Naive thymus-derived CD8-positive, alpha-beta T cell (primary cell): ENCODE results near the gene MRPS26. TPM values are rescaled to one million over a fixed set of nuclear protein-coding genes. Genes with fewer than 3 reads are reported as not detected.
"Not testable (repeated sequence)": the region's sequence is repeated elsewhere in the genome, so short reads cannot be mapped to it uniquely, and the experiment has no call there.

Experiments used
- ATAC-seq, 2 donors: fragments of 150-1000 bp; cut with Tn5 transposase in 1 of 2; sonication (Bioruptor Pico), chemical (Tn5 transposase) in 1 of 2; 1 replicate in 1 of 2; 2 replicates in 1 of 2; pipeline ENCODE4 v1.10.0; 2021; ENCODE audit warnings: mild to moderate bottlenecking in 2 of 2, moderate library complexity in 2 of 2
- POLR2A ChIA-PET: fragments of 350-600 bp; sonication (Branson Sonifier 250); formaldehyde crosslinking; loops from one replicate; lab custom pipeline; 2021; ENCODE audit warnings: antibody characterized with exemption; lab: Charles Lee
- DNase-seq, 10 donors: peaks; one replicate each; pipeline versions ENCODE4 v3.0.0 to v3.0.0-alpha.2; 2020 to 2022
- H3K27ac Mint-ChIP-seq, 10 donors: one replicate each; pipeline ENCODE4 v1.8.0; 2020 to 2022; ENCODE audit warnings: mild to moderate bottlenecking in 10 of 10, mixed read lengths in 10 of 10, moderate library complexity in 4 of 10, inconsistent platforms in 1 of 10
- H3K27me3 Mint-ChIP-seq, 5 donors: one replicate each; pipeline ENCODE4 v1.8.0; 2021 to 2022; ENCODE audit warnings: mixed read lengths in 5 of 5
- H3K36me3 Mint-ChIP-seq, 3 donors: one replicate each; pipeline ENCODE4 v1.8.0; 2020 to 2022; ENCODE audit warnings: mixed read lengths in 3 of 3, mild to moderate bottlenecking in 2 of 3, inconsistent platforms in 1 of 3
- H3K4me1 Mint-ChIP-seq, 4 donors: one replicate each; pipeline ENCODE4 v1.8.0; 2021 to 2022; ENCODE audit warnings: mixed read lengths in 4 of 4
- H3K4me3 Mint-ChIP-seq, 10 donors: one replicate each; pipeline ENCODE4 v1.8.0; 2020 to 2022; ENCODE audit warnings: mild to moderate bottlenecking in 10 of 10, mixed read lengths in 10 of 10, moderate library complexity in 6 of 10, inconsistent platforms in 1 of 10
- H3K9me3 Mint-ChIP-seq, 9 donors: one replicate each; pipeline ENCODE4 v1.8.0; 2020 to 2022; ENCODE audit warnings: mixed read lengths in 9 of 9, mild to moderate bottlenecking in 3 of 9, inconsistent platforms in 1 of 9, moderate library complexity in 1 of 9
- polyA plus RNA-seq, 3 donors: library from polyadenylated mRNA; unstranded; fragments of 300-500 nt; fragmentation: Illumina TruSeq; gene quantifications; one replicate each; pipeline ENCODE4 v1.2.3, GENCODE V29; 2021
- total RNA-seq, 8 experiments: library from RNA in 2 of 8; stranded (reverse) in 2 of 8; gene quantifications; one replicate each; pipeline ENCODE4 v1.2.3 and lab custom pipeline; 2021 to 2026

MRPS26 gene
- 10 to 100 TPM; 27.6 to 28.4 TPM for total RNA-seq
- 10 to 100 TPM; 59.2 to 81.8 (median 75.6) TPM for polyA plus RNA-seq
- total RNA-seq (lab: John Stamatoyannopoulos, UW) = 13.0 to 76.8 (median 23.0) reads per million in 6 experiments

- Mint-ChIP-seq H3K4me1 (peaks cover 20 to 31% (median 24%) of the 10 kb centered on the region in 4 donors), H3K36me3 (peaks cover 0 to 22% (median 4%) of the 10 kb centered on the region in 3 donors), H3K27ac (peak within 1 kb of the TSS; percentile 81 to 95 (median 89)), H3K9me3 (no peaks in the 10 kb centered on the region), H3K27me3 (no peaks in the 10 kb centered on the region), H3K4me3 (peak within 1 kb of the TSS; percentile 81 to 95 (median 90))
- DNase-seq = peak; percentile 52 to 87 (median 74)
- POLR2A ChIA-PET = interaction anchor here (0.8 to 2.2 kb wide), 4 partner anchors 26 to 181 kb away, joined by 3 to 6 read pairs (median 4); partner anchors contain the start of genes OXT and PTPRA
- ATAC-seq = peak; percentile 86 to 90
Observed at GRCh38 chr20:3045816-3046676, at the start of gene MRPS26. Gene MRPS26 (plus strand): TSS chr20:3046052. CDS start chr20:3046069, 17 bp downstream.

- peaks cover 0 to 4% (median 2%) of the 10 kb centered on the region in 4 donors for H3K4me1 Mint-ChIP-seq
- H3K27ac Mint-ChIP-seq = peak overlapping the region in 2 of 10 donors; percentile 2 to 53
- ATAC-seq (no peak), DNase-seq (no peak)
- no peak overlapping the region for H3K4me3 Mint-ChIP-seq
- POLR2A ChIA-PET = no interaction called here
- H3K27me3 Mint-ChIP-seq = no peaks in the 10 kb centered on the region
- peaks cover 0 to 52% (median 2%) of the 10 kb centered on the region in 3 donors for H3K36me3 Mint-ChIP-seq
- no peaks in the 10 kb centered on the region for H3K9me3 Mint-ChIP-seq
Observed at GRCh38 chr20:2998728-2999127, 47.1 kb upstream of the MRPS26 start.

GRCh38 chr20:3000852-3001523, 44.9 kb upstream of the MRPS26 start:
- DNase-seq (peak in 4 of 10 donors; percentile 8 to 64 (median 47)), ATAC-seq (peak; percentile 65 to 73)
- Mint-ChIP-seq H3K27me3 (no peaks in the 10 kb centered on the region), H3K4me1 (peaks cover 0 to 4% (median 2%) of the 10 kb centered on the region in 4 donors), H3K36me3 (peaks cover 0 to 50% (median 2%) of the 10 kb centered on the region in 3 donors), H3K4me3 (no peak overlapping the region), H3K27ac (peak overlapping the region in 2 of 10 donors; percentile 21 to 27), H3K9me3 (no peaks in the 10 kb centered on the region)
- POLR2A ChIA-PET = interaction anchor here (0.8 kb wide), 1 partner anchor 287 kb away, joined by 3 read pairs; no protein-coding TSS in a partner anchor

DNA sequence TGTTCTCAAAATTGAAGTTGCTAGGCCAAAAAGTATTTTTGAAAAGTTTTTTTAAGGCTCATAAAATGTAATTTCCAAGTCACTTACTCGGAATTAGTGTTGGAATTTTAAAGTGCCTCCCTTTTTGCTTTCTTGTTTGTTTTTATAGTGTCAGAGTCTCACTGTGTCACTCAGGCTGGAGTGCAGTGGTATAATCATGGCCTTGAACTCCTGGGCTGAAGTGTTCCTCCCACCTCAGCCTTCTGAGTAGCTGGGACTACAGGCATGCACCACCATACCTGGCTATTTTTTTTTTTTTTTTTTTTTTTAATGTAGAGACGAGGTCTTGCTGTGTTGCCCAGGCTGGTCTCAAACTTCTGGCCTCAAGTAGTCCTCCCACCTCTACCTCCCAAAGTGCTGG, 42.4 kb upstream of the MRPS26 start:
- Mint-ChIP-seq H3K4me1 (peaks cover 0 to 4% (median under 1%) of the 10 kb centered on the region in 4 donors), H3K36me3 (peaks cover 2 to 55% (median 5%) of the 10 kb centered on the region in 3 donors), H3K27me3 (no peaks in the 10 kb centered on the region), H3K27ac (no peak overlapping the region), H3K9me3 (no peaks in the 10 kb centered on the region), H3K4me3 (no peak overlapping the region)
- no peak for ATAC-seq
- POLR2A ChIA-PET = no interaction called here
- no peak for DNase-seq

GRCh38 chr20:3010985-3011723, 34.7 kb upstream of the MRPS26 start:
- ATAC-seq (no peak), DNase-seq (no peak)
- Mint-ChIP-seq H3K4me1 (peaks cover 0 to 3% (median 1%) of the 10 kb centered on the region in 4 donors), H3K9me3 (no peaks in the 10 kb centered on the region), H3K4me3 (no peak overlapping the region), H3K36me3 (peaks cover 14 to 56% (median 14%) of the 10 kb centered on the region in 3 donors), H3K27ac (peak overlapping the region in 3 of 10 donors; percentile 1 to 84 (median 6)), H3K27me3 (no peaks in the 10 kb centered on the region)
- POLR2A ChIA-PET = no interaction called here

DNA sequence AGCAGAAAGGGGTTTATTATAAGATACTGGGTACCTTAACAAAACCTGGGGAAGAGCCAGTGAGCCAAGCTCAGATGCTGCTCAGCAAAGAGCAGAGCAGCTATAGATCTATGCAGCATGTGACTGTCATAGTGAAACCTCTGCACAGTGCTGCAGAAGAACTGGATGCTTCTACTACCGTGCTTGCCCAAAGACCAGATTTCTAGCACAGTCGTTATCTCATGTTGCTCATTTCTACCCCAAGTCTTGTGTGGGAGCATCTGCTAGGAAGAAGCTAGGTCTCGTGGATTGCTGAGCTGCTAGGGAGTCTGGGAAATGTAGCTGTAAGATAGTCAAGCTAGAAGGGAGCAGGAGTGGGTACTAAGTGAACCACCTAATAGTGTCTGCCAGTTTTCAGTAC, 34.1 kb upstream of the MRPS26 start:
- no peaks in the 10 kb centered on the region for H3K27me3 Mint-ChIP-seq
- peak overlapping the region in 2 of 10 donors; percentile 45 to 84 for H3K27ac Mint-ChIP-seq
- POLR2A ChIA-PET = no interaction called here
- no peak overlapping the region for H3K4me3 Mint-ChIP-seq
- ATAC-seq = no peak
- no peak for DNase-seq
- H3K9me3 Mint-ChIP-seq = no peaks in the 10 kb centered on the region
- peaks cover 0 to 3% (median 1%) of the 10 kb centered on the region in 4 donors for H3K4me1 Mint-ChIP-seq
- H3K36me3 Mint-ChIP-seq = peaks cover 14 to 59% (median 15%) of the 10 kb centered on the region in 3 donors

- no peaks in the 10 kb centered on the region for H3K9me3 Mint-ChIP-seq
- H3K27me3 Mint-ChIP-seq = no peaks in the 10 kb centered on the region
- H3K4me1 Mint-ChIP-seq = peaks cover 0 to 3% (median 1%) of the 10 kb centered on the region in 4 donors
- POLR2A ChIA-PET = interaction anchor here (0.5 kb wide), 1 partner anchor 27 kb away, joined by 4 read pairs; no protein-coding TSS in a partner anchor
- ATAC-seq (no peak), DNase-seq (no peak)
- H3K27ac Mint-ChIP-seq = peak overlapping the region in 1 of 10 donors; percentile 58
- no peak overlapping the region for H3K4me3 Mint-ChIP-seq
- peaks cover 9 to 55% (median 17%) of the 10 kb centered on the region in 3 donors for H3K36me3 Mint-ChIP-seq
Observed at GRCh38 chr20:3013771-3014170, 32.1 kb upstream of the MRPS26 start.

DNA sequence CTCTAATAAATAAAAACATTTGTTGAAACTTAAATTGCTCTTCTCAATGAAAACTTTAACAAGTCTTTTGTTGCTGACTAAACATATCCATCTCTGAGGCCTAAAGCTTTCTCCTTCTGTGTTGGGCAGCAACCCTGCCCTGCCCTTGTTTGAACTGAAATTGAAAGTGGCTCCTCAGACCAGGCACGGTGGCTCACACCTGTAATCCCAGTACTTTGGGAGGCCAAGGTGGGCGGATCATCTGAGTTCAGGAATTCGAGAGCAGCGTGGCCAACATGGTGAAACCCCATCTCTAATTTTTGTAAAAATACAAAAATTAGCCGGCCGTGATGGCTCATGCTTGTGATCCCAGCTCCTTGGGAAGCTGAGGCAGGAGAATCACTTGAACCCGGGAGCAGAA, 31.7 kb upstream of the MRPS26 start:
- Mint-ChIP-seq H3K27me3 (no peaks in the 10 kb centered on the region), H3K4me1 (peaks cover 0 to 3% (median 0%) of the 10 kb centered on the region in 4 donors), H3K4me3 (no peak overlapping the region), H3K36me3 (peaks cover 5 to 51% (median 14%) of the 10 kb centered on the region in 3 donors), H3K27ac (peak overlapping the region in 1 of 10 donors; percentile 33), H3K9me3 (no peaks in the 10 kb centered on the region)
- ATAC-seq (no peak), DNase-seq (no peak)
- POLR2A ChIA-PET = no interaction called here

GRCh38 chr20:3014662-3015061, 31.2 kb upstream of the MRPS26 start:
- no peak for ATAC-seq
- POLR2A ChIA-PET = interaction anchor here (0.6 kb wide), 1 partner anchor 142 kb away, joined by 5 read pairs; no protein-coding TSS in a partner anchor
- no peaks in the 10 kb centered on the region for H3K27me3 Mint-ChIP-seq
- no peak for DNase-seq
- H3K4me1 Mint-ChIP-seq = peaks cover 0 to 3% (median 0%) of the 10 kb centered on the region in 4 donors
- H3K9me3 Mint-ChIP-seq = no peaks in the 10 kb centered on the region
- no peak overlapping the region for H3K4me3 Mint-ChIP-seq
- peaks cover under 1 to 50% (median 9%) of the 10 kb centered on the region in 3 donors for H3K36me3 Mint-ChIP-seq
- peak overlapping the region in 2 of 10 donors; percentile 9 to 83 for H3K27ac Mint-ChIP-seq

GRCh38 chr20:3015302-3015701, 30.6 kb upstream of the MRPS26 start:
- H3K4me1 Mint-ChIP-seq, DNase-seq, H3K9me3 Mint-ChIP-seq, ATAC-seq, H3K27me3 Mint-ChIP-seq, H3K4me3 Mint-ChIP-seq: not testable (repeated sequence)
- Mint-ChIP-seq H3K27ac (peak overlapping the region in 2 of 10 donors; percentile 69 to 83), H3K36me3 (peaks cover 0 to 45% (median 9%) of the 10 kb centered on the region in 3 donors)
- POLR2A ChIA-PET = interaction anchor here (0.6 kb wide), 1 partner anchor 141 kb away, joined by 5 read pairs; no protein-coding TSS in a partner anchor

- Mint-ChIP-seq H3K27ac (peak overlapping the region in 5 of 10 donors; percentile 3 to 65 (median 28)), H3K4me1 (no peaks in the 10 kb centered on the region), H3K9me3 (no peaks in the 10 kb centered on the region), H3K4me3 (no peak overlapping the region), H3K36me3 (peaks cover 0 to 78% (median 17%) of the 10 kb centered on the region in 3 donors), H3K27me3 (no peaks in the 10 kb centered on the region)
- ATAC-seq (no peak), DNase-seq (no peak)
- POLR2A ChIA-PET = interaction anchor here (0.5 to 0.9 kb wide), 2 partner anchors 14 to 857 kb away, joined by 3 to 4 read pairs; no protein-coding TSS in a partner anchor
Observed at GRCh38 chr20:3021327-3021726, 24.5 kb upstream of the MRPS26 start.
